Activated CD8-positive, alpha-beta T cell treated with anti-CD3 and anti-CD28 coated beads for 36 hours (primary cell): ENCODE measurements around the gene CTSH. TPM values are rescaled to one million over a fixed set of nuclear protein-coding genes. Genes with fewer than 3 reads are reported as not detected.

Experiments
- ATAC-seq: fragments of 200-7000 bp; cut with Tn5 transposase; one replicate; pipeline ENCODE4 v1.10.0; 2021; ENCODE audit warnings: mild to moderate bottlenecking, moderate library complexity
- CTCF ChIA-PET: fragments of 350-600 bp; sonication (Branson Sonifier 250); formaldehyde crosslinking; loops from one replicate; lab custom pipeline; 2021; ENCODE audit warnings: antibody characterized with exemption; lab: Charles Lee
- POLR2A ChIA-PET: fragments of 350-600 bp; sonication (Branson Sonifier 250); formaldehyde crosslinking; loops from one replicate; lab custom pipeline; 2021; ENCODE audit warnings: antibody characterized with exemption; lab: Charles Lee
- DNase-seq: peaks from one replicate; pipeline ENCODE4 v3.0.0-alpha.2; 2020
- H3K27ac Mint-ChIP-seq: one replicate; pipeline ENCODE4 v1.8.0; 2021; ENCODE audit warnings: mild to moderate bottlenecking, mixed read lengths
- H3K27me3 Mint-ChIP-seq: one replicate; pipeline ENCODE4 v1.8.0; 2021; ENCODE audit warnings: mixed read lengths
- H3K36me3 Mint-ChIP-seq: one replicate; pipeline ENCODE4 v1.8.0; 2021; ENCODE audit warnings: low read depth, mixed read lengths
- H3K4me1 Mint-ChIP-seq: one replicate; pipeline ENCODE4 v1.8.0; 2021; ENCODE audit warnings: low read depth, mixed read lengths
- H3K4me3 Mint-ChIP-seq: one replicate; pipeline ENCODE4 v1.8.0; 2021; ENCODE audit warnings: mild to moderate bottlenecking, moderate library complexity, mixed read lengths
- H3K9me3 Mint-ChIP-seq: one replicate; pipeline ENCODE4 v1.8.0; 2021; ENCODE audit warnings: mixed read lengths
- intact Hi-C: fragments of 100-400 bp; cut with micrococcal nuclease; formaldehyde crosslinking; loops from one replicate; pipeline ENCODE4 v1.10.0; 2022
- total RNA-seq, 2 experiments: library from RNA; stranded (reverse); gene quantifications; one replicate each; pipeline ENCODE4 v1.2.3, GENCODE V29; 2021
- TF ChIP-seq, protein P1 (sequence below): fragments of 200-600 bp; IDR thresholded peaks from one replicate; pipeline ENCODE4 v1.8.0; 2022; ENCODE audit warnings: antibody characterized with exemption, mild to moderate bottlenecking

Gene CTSH
- total RNA-seq, 2 experiments from 2014 or later, result 13.2 to 14.1 TPM

DNA sequence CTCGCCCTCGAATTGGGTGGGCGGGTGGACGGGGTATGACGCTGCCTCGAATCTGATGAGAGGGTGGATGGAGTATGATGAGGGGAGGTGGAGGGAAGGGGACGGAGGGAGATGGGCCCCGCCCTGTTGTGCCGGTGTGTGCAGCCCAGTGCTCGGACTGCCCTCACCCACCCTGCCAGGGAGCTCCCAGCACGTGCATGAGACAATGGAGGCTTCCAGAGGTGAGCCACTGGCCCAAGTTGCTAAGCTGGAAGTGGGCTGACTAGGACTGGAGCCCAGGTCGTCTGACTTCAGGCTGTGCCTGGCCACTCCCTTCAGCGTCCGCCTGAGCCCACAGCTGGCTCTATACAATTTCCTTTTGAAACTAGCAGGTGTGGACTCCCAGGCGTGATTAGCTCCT, 47.0 kb upstream of the CTSH start:
- ChIA-PET POLR2A (no interaction called here), CTCF (interaction anchor here (0.9 to 1.1 kb wide), 2 partner anchors 12 to 15 kb away, joined by 3 to 7 read pairs; no protein-coding TSS in a partner anchor)
- Mint-ChIP-seq H3K4me1 (no peaks in the 10 kb centered on the region), H3K9me3 (no peaks in the 10 kb centered on the region), H3K36me3 (no peaks in the 10 kb centered on the region), H3K4me3 (no peak overlapping the region), H3K27ac (no peak overlapping the region), H3K27me3 (peaks cover 4% of the 10 kb centered on the region)
- intact Hi-C loops, result no loop called here
- TF ChIP-seq, protein P1, sequence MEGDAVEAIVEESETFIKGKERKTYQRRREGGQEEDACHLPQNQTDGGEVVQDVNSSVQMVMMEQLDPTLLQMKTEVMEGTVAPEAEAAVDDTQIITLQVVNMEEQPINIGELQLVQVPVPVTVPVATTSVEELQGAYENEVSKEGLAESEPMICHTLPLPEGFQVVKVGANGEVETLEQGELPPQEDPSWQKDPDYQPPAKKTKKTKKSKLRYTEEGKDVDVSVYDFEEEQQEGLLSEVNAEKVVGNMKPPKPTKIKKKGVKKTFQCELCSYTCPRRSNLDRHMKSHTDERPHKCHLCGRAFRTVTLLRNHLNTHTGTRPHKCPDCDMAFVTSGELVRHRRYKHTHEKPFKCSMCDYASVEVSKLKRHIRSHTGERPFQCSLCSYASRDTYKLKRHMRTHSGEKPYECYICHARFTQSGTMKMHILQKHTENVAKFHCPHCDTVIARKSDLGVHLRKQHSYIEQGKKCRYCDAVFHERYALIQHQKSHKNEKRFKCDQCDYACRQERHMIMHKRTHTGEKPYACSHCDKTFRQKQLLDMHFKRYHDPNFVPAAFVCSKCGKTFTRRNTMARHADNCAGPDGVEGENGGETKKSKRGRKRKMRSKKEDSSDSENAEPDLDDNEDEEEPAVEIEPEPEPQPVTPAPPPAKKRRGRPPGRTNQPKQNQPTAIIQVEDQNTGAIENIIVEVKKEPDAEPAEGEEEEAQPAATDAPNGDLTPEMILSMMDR, result no peak
- ATAC-seq (no peak), DNase-seq (no peak)

DNA sequence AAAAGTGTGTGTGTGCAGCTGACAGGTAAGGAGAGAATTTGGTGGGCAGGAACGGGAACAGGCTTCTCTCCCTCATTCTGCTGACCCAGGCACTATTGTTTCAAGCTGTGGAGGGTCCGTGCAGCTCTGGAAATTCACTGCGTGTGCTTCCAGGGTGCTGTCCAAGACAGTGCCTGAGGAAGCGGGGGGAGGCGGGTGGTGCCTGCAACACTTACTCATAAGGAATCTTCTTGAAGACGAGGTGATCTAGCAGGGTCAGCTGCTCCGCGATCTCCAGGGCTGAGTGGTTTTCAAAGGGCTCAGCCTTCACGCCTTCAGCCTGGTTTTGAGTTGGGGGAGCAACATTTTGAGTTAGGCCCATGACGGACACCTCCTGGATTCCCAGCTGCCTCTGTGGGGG, 46.6 kb upstream of the CTSH start:
- no peaks in the 10 kb centered on the region for H3K36me3 Mint-ChIP-seq
- ChIA-PET POLR2A (no interaction called here), CTCF (interaction anchor here (0.9 to 1.1 kb wide), 2 partner anchors 12 to 16 kb away, joined by 3 to 7 read pairs; no protein-coding TSS in a partner anchor)
- H3K4me1 Mint-ChIP-seq, result no peaks in the 10 kb centered on the region
- ATAC-seq (no peak), DNase-seq (no peak)
- intact Hi-C loops, result no loop called here
- H3K4me3 Mint-ChIP-seq, result no peak overlapping the region
- H3K9me3 Mint-ChIP-seq, result no peaks in the 10 kb centered on the region
- H3K27ac Mint-ChIP-seq, result no peak overlapping the region
- TF ChIP-seq, protein P1, result no peak
- peaks cover 4% of the 10 kb centered on the region for H3K27me3 Mint-ChIP-seq

DNA sequence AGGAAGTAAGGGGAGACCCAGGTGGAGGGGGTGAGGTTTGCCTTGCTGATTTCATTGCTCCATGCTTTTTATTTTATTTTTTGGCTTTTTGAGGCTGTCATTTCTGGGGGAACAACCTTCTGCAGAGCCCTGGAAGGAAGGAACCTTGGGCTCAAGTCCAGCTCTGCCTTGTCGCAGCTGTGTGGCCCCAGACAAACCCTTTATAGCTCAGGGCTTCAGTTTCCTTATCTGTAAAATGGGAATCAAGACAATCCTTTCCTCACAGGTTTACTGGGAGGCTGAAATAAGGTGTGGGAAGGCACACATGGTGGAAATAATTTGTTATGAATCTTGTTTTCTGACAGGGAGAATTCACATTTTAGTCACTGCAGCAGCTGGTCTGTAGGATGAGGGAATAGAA, 45.4 kb upstream of the CTSH start:
- ATAC-seq (no peak), DNase-seq (no peak)
- intact Hi-C loops, result no loop called here
- Mint-ChIP-seq H3K4me1 (no peaks in the 10 kb centered on the region), H3K27me3 (peaks cover 7% of the 10 kb centered on the region), H3K9me3 (no peaks in the 10 kb centered on the region), H3K27ac (no peak overlapping the region), H3K36me3 (no peaks in the 10 kb centered on the region), H3K4me3 (no peak overlapping the region)
- ChIA-PET POLR2A (no interaction called here), CTCF (no interaction called here)
- TF ChIP-seq, protein P1, result no peak

DNA sequence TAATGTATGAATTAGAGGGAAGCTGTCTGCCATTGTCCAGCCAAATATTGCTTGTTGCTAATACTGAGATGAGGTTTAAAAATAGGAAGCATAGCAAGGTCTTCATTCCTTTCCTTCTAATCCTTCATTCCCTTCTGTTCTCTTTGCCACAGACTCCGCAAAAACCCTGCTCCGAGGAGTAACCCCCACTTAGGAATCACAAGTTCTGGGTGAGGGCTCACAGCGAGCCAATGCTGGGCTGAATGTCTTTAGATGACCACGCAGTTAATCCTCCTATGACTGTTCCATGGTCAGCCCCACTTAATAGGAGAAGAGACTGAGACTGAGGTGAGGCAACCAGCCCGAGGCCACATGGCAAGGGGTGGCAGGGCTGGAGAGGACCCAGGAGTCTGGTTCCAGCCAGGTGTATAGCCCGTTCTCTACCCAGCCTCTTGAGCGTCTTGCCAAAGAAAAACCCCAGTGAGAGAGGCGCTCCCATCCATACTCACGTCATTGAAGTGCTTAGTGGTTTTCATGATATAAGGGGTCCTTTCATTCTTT, 44.9 kb upstream of the CTSH start:
- Mint-ChIP-seq H3K27ac (no peak overlapping the region), H3K4me1 (no peaks in the 10 kb centered on the region), H3K27me3 (peaks cover 7% of the 10 kb centered on the region), H3K4me3 (no peak overlapping the region), H3K36me3 (no peaks in the 10 kb centered on the region), H3K9me3 (no peaks in the 10 kb centered on the region)
- CTCF ChIA-PET, result interaction anchor here (1.0 to 1.2 kb wide), 2 partner anchors 11 to 39 kb away, joined by 4 to 6 read pairs; no protein-coding TSS in a partner anchor
- ATAC-seq (no peak), DNase-seq (no peak)
- POLR2A ChIA-PET, result no interaction called here
- TF ChIP-seq, protein P1, result no peak
- intact Hi-C loops, result no loop called here

DNA sequence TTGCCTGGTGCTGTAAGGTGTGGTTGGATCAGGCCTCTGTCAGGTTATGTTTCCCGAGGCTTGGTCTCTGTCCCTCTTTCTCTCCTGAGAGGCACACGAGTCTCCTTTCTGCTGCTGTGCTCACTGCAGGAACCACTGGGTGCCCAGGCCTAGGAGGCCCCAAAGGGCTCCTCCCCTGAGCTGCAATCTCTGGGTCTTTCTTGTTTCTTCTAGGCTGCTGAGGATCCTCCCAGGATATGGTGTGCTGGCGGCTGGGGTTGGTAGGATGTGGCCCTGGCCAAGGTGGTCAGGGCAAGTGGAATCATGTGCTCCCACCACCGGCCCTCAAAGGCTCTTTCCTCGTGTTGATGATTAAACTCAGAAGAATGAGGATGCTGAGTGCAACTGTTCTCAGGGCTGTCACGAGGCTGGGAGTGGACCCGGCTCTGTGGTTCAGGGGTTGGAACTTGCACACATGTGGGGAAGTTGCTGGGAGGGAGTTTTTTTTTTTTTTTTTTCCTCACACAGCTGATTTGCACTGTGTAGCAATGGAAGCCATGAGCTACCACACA, 43.6 kb upstream of the CTSH start:
- Mint-ChIP-seq H3K4me1 (no peaks in the 10 kb centered on the region), H3K4me3 (no peak overlapping the region), H3K27me3 (peaks cover 7% of the 10 kb centered on the region), H3K9me3 (no peaks in the 10 kb centered on the region), H3K27ac (no peak overlapping the region), H3K36me3 (no peaks in the 10 kb centered on the region)
- TF ChIP-seq, protein P1, result no peak
- intact Hi-C loops, result no loop called here
- peak; percentile 37 for ATAC-seq
- ChIA-PET POLR2A (no interaction called here), CTCF (interaction anchor here (0.9 to 1.3 kb wide), 6 partner anchors 9 to 78 kb away, joined by 3 to 6 read pairs (median 4); no protein-coding TSS in a partner anchor)
- peak; percentile 12 for DNase-seq
